ENCODE data around the gene RIMBP2.

DNA sequence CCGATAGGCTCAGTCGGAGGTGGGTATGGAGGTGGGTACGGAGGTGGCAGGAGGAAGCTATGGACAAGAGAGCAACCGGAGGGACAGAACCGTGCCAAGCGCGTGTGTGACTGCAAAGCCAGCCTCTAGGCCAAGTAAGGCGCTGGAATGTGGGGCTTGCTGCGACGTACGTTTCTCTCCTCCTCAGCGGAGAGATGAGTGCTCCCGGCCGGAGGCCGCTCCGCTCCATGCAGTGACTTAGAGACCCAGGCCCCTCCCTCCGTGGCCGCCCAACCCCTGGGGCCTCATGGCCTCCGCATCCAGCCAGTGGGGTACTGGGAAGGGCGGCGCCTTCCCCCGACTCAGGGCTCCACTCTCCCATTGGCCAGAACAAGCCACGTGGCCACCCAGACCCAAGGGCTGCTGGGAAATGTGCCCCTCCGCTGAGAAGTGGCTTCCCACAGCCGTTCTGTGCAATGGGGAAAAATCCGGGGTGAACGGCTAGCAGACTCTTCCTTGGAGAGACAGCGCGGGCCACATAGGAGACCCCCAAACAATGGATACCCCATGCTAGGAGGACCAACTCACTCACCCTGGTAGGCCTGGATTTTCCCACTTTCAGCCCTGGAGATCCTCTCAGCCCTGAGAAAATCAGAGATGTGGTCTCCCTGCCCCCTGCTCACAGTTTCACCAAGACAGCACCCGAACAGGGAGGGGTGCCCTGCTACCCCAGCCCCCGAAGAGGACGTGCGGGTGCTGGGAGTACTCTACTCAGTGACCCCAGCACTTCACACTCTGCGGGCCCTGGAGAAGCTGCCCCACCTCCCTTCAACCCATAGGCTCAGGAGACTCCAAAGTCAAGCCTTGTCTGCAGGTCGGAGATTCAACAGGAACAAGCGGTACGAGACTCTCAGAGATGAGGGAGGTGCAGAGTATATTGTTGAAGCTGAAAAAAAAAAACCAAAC lies 66.7 kb downstream of the RIMBP2 start:
- no peak for TF ChIP-seq BRF1 (IDR thresholded peaks at IDR 0.05; ENCODE audit: borderline replicate concordance, extremely low read depth, insufficient read length)
- no peak for TF ChIP-seq POLR2A (conservative IDR thresholded peaks at IDR 0.05)
- TF ChIP-seq POLR2AphosphoS5 (IDR thresholded peaks at IDR 0.05; ENCODE audit: control insufficient read depth, insufficient read depth, low read depth, low read length): no peak
- no peak for TF ChIP-seq FUS (optimal IDR thresholded peaks at IDR 0.05; ENCODE audit: low read depth, low read length)

Measured in K562 (cell line).